ENCODE data around the gene ABCA13.

DNA sequence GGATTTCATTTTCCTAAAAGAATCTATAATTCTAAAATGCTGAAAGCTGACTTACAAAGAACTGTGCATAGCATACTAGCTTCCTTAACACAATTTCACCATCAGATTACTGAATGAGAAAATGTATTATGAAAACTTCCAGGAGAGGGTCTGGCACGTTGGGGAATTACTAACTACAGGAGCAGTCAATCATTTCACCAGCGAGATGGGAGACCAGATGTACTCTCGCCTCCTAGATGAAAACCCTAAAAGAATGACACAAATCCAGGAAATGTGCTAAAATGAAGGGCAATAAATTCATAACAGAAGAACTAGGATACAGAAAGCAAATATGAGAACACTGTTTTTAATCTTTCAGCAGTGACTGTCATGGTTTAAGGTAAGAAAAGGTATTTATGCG, 330.8 kb downstream of the ABCA13 start:
- TF ChIP-seq, protein P1, sequence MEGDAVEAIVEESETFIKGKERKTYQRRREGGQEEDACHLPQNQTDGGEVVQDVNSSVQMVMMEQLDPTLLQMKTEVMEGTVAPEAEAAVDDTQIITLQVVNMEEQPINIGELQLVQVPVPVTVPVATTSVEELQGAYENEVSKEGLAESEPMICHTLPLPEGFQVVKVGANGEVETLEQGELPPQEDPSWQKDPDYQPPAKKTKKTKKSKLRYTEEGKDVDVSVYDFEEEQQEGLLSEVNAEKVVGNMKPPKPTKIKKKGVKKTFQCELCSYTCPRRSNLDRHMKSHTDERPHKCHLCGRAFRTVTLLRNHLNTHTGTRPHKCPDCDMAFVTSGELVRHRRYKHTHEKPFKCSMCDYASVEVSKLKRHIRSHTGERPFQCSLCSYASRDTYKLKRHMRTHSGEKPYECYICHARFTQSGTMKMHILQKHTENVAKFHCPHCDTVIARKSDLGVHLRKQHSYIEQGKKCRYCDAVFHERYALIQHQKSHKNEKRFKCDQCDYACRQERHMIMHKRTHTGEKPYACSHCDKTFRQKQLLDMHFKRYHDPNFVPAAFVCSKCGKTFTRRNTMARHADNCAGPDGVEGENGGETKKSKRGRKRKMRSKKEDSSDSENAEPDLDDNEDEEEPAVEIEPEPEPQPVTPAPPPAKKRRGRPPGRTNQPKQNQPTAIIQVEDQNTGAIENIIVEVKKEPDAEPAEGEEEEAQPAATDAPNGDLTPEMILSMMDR (IDR thresholded peaks at IDR 0.05), result no peak
- no peak for TF ChIP-seq POLR2A (IDR thresholded peaks at IDR 0.05)

Measured in gastroesophageal sphincter (tissue), 3 donors.